Kidney capillary endothelial cell (primary cell): ENCODE results near the gene PCDH9.

Experiments used
- DNase-seq: peaks from one replicate; pipeline ENCODE4 v3.0.0-alpha.2; 2018; ENCODE audit warnings: low spot score

Gene PCDH9

GRCh38 chr13:66468656-66469055, 761.5 kb downstream of the PCDH9 start:
- no peak for DNase-seq

GRCh38 chr13:66462187-66462586, 767.9 kb downstream of the PCDH9 start:
- DNase-seq = no peak

- DNase-seq = no peak
Observed at GRCh38 chr13:66461021-66461420, 769.1 kb downstream of the PCDH9 start.

GRCh38 chr13:66459634-66460033, 770.5 kb downstream of the PCDH9 start:
- no peak for DNase-seq

GRCh38 chr13:66459143-66459542, 771.0 kb downstream of the PCDH9 start:
- DNase-seq = no peak

GRCh38 chr13:66446413-66446812, 783.7 kb downstream of the PCDH9 start:
- DNase-seq = no peak

GRCh38 chr13:66443926-66444325, 786.2 kb downstream of the PCDH9 start:
- DNase-seq = no peak

GRCh38 chr13:66440938-66441337, 789.2 kb downstream of the PCDH9 start:
- no peak for DNase-seq

GRCh38 chr13:66430728-66431127, 799.4 kb downstream of the PCDH9 start:
- DNase-seq = no peak

- no peak for DNase-seq
Observed at GRCh38 chr13:66430269-66430668, 799.9 kb downstream of the PCDH9 start.

- DNase-seq = no peak
Observed at GRCh38 chr13:66429156-66429555, 801.0 kb downstream of the PCDH9 start.

GRCh38 chr13:66427458-66427861, 802.7 kb downstream of the PCDH9 start:
- DNase-seq = no peak

- no peak for DNase-seq
Observed at GRCh38 chr13:66425741-66426140, 804.4 kb downstream of the PCDH9 start.

GRCh38 chr13:66424422-66424821, 805.7 kb downstream of the PCDH9 start:
- no peak for DNase-seq

GRCh38 chr13:66415444-66415843, 814.7 kb downstream of the PCDH9 start:
- DNase-seq = no peak

GRCh38 chr13:66414066-66414800, 815.9 kb downstream of the PCDH9 start:
- no peak for DNase-seq

GRCh38 chr13:66410314-66410713, 819.8 kb downstream of the PCDH9 start:
- no peak for DNase-seq

- no peak for DNase-seq
Observed at GRCh38 chr13:66409542-66409941, 820.6 kb downstream of the PCDH9 start.

- no peak for DNase-seq
Observed at GRCh38 chr13:66407128-66407527, 823.0 kb downstream of the PCDH9 start.

GRCh38 chr13:66405908-66406802, 824.0 kb downstream of the PCDH9 start:
- no peak for DNase-seq

GRCh38 chr13:66402546-66402945, 827.6 kb downstream of the PCDH9 start:
- DNase-seq = no peak

- no peak for DNase-seq
Observed at GRCh38 chr13:66402066-66402465, 828.1 kb downstream of the PCDH9 start.

- DNase-seq = no peak
Observed at GRCh38 chr13:66400292-66400691, 829.8 kb downstream of the PCDH9 start.
